ENCODE data around the gene XRCC1.
"Not testable (repeated sequence)": the region's sequence is repeated elsewhere in the genome, so short reads cannot be mapped to it uniquely, and the experiment has no call there.

The XRCC1 gene

DNA sequence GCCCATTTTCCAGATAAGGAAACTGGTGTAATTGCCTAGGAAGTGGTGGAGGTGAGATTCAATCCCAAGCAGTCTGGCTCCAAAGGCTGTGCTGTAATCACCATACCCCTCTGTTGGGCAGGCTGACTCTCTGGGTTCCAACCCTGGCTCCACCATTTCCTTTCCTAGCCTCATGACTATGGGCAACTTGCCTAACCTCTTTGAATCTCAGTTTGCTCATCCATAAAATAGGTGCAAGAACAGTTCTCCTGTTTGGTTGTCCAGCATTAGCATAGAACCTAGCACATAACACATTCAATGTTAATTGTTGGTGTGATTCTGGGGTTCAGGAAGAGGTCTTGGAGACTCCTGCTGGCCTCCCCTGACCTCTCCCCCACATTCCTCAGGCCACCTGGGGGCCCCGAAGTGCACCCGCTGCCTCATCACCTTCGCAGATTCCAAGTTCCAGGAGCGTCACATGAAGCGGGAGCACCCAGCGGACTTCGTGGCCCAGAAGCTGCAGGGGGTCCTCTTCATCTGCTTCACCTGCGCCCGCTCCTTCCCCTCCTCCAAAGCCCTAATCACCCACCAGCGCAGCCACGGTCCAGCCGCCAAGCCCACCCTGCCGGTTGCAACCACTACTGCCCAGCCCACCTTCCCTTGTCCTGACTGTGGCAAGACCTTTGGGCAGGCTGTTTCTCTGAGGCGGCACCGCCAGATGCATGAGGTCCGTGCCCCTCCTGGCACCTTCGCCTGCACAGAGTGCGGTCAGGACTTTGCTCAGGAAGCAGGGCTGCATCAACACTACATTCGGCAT is 23.3 kb upstream of the XRCC1 start:
- DNase-seq, result no peak

DNA sequence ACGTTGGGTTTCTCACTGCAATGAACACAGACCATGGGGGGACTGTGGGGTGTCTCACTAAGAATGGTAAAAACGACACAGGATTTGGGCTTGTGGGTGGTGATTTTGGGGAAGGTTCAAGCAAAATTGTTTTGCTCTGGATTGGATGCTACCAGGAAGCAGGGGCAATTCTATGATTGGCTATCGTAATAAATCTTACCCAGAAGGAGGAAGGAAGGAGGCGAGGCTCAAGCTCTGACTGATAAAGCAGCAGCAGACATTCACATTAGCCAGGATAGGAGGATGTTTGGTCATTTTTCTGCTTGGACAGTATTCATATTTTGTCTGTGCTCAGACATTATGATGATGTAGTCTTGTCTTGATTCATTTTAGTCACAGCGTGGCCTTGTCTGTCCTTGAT is 22.5 kb upstream of the XRCC1 start:
- DNase-seq, result no peak

DNA sequence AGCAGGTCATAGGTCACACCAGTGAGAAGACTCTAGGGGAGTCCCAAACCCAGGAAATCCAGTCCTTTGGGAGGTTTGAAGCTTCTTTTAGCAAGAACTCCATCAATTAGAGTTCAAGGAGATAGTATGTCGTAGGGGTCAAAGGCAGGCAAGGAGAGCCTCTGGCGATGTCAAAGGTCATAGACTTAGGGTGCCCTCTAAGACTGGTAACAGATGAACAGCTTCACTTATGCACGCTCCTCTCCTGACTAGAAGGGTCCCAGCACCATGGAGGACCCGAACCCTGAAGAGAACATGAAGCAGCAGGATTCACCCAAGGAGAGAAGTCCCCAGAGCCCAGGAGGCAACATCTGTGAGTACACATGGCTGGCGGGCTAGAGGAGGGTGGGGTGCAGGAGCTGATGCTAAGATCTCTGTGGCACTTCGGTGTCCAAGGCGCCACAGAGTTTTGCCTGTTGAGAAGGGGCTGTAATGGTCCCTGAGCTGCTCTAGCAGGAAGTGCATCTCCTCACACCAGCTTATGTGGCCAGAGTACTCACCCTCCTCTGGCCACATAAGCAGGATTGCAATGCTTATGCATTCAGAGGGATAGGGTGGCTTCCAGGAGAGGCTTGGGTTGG is 21.6 kb upstream of the XRCC1 start:
- peak; percentile 39 for DNase-seq

DNA sequence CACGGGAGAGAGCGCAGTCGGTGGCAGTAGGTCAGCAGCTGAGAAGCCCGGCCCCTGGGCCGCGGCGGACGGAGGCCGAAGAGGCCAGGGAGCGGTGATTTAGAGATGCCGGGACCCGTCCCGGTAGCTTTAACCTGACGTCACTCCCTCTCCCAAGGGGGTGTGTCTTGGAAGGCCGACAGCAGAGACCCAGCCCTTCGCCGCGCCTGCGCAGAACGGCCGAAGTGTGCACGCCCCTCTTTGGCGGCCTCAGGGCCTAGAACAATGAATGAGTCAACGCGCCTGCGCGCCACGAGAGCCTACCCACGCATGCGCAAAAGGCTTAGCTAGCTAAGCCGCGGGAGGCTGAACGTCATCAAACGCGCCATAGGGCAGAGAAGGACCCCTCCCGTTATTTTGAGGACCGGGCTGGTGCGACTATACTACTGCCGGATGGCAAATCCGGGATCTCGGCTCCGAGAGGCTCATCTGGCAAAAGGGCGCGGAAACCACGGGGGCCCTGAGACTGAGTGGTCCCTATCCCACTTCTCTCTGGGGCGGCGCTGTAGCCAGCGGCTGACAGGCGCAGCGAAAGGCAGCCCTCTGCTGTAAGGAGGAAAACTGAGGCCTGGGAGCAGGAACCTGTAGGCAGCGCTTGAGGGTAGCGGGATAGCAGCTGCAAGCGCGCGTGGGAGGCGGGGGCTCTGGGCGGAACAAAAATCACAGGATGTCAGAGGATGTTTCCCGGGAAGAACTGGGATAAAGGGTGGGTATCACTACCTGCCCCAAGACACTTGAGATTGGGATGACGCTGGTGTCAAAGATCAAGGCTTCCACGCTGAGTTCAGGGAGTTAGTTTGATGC is 20.9 kb upstream of the XRCC1 start, which contains the start of the genes IRGQ and ZNF576:
TSS of gene IRGQ (minus strand) at position 136 of the 843 bp plus-strand sequence. CDS start 796 bp downstream, outside the sequence.
TSS of gene ZNF576 (plus strand) at position 597 of the 843 bp plus-strand sequence. CDS start 514 bp downstream, outside the sequence.
- DNase-seq, result peak; percentile 98

DNA sequence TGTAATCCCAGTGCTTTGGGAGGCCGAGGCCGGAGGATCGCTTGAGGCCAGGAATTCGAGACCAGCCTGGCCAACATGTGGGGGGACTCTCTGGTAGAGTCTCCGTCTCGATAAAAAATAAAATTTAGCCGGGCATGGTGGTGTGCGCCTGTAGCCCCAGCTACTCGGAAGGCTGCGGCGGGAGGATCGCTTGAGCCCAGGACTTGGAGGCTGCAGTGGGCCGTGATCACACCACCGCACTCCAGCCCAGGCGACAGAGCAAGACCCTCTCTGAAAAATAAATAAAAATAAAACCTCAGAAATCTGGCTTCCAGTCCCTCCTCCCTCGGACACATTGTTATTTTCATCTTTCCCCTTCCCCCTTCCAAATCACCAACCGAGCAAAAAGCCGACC is 20.3 kb upstream of the XRCC1 start:
- DNase-seq, result no peak

DNA sequence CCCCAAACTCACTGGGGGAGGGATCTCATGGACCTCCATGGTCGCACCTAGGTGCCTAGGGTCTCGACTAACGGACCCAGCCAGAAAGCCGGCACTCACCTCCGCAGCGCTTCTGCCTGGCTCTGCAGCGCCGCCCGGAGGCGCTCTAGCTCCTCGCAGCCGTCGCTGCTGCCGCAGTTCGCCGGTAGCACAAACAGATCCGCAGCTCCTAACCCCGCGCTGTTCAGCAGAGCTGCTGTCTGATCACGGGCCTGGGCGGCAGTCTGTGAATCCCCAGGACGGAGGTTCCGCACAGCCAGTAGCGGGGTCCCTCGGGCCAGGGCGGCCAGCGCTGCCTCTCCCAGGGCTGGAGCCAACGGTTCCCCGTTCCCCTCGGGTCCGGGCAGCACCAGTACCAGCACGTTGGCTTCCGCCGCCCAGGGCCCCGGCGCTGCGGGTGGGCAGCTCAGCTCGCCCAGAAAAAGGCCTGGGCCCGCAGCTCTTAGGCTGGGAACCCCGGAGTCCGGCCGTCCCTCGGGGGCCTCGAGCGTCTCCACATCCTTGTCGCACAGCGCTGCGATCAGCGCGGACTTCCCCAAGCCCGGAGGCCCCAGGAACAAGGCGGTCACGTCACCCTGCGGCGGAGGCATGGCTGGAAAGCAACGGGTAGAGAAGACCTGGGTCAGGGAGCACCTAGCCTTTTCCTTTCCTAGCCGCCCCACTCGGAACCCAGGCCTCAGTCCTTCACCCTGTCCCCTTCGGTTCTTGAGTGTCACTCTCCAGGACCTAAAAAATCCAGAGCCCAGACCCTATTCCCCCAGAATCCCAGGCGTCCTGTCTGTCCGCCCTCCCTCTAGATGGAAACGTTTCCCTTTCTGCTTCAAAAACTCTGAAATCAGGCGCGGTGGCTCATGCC is 19.6 kb upstream of the XRCC1 start:
- peak; percentile 6 for DNase-seq

DNA sequence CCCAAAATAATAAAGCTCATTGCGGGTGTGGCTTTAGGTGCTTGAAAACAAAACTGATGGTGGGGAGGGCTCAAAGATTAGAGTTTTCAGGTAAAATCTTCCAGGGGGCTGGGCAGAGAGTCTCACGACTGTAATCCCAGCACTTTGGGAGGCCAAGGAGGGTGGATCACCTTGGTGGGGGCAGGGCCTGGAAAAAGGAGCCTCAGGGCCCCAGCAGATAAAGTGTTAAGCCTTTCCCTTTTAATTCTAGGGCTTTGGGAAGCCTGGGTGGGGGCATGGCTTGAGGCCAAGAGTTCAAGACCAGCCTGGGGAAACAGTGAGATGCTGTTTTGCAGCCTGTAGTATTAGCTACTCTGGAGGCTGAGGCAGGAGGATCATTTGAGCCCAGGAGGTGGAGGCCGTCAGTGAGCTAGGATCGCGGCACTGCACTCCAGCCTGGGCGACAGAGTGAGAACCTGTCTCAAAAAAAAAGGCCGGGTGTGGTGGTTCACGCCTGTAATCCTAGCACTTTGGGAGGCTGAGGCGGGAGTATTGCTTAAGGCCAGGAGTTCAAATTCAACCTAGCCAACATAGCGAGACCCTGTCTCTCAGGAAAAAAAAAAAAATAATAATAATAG is 18.9 kb upstream of the XRCC1 start:
- no peak for DNase-seq

DNA sequence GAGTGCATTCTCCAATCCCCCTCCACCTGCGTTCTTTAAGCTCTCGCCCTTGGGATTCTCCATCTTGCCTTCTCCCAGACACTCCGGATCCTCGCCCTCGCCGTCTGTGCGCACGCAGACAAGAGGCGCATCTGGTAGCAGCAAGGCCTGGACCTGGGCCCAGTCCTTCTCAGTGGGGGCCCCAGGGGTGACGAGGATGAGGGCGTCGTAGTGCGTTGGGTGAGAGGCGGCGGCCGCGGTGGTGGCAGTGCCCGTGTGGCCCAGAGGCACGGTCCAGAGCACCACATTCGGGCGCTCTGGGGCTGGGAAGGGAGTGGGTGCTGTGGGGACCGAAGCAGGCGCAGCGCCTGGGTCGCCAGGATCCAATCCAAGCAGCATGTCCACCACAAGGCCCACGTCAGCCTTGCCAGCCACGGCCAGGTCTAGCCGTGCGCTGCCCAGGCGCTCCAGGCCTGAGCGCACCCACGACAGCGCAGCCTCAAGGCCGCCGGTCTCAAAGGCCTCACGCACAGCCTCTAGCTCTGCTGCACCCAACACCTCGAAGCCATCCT is 17.5 kb upstream of the XRCC1 start:
- DNase-seq, result no peak

DNA sequence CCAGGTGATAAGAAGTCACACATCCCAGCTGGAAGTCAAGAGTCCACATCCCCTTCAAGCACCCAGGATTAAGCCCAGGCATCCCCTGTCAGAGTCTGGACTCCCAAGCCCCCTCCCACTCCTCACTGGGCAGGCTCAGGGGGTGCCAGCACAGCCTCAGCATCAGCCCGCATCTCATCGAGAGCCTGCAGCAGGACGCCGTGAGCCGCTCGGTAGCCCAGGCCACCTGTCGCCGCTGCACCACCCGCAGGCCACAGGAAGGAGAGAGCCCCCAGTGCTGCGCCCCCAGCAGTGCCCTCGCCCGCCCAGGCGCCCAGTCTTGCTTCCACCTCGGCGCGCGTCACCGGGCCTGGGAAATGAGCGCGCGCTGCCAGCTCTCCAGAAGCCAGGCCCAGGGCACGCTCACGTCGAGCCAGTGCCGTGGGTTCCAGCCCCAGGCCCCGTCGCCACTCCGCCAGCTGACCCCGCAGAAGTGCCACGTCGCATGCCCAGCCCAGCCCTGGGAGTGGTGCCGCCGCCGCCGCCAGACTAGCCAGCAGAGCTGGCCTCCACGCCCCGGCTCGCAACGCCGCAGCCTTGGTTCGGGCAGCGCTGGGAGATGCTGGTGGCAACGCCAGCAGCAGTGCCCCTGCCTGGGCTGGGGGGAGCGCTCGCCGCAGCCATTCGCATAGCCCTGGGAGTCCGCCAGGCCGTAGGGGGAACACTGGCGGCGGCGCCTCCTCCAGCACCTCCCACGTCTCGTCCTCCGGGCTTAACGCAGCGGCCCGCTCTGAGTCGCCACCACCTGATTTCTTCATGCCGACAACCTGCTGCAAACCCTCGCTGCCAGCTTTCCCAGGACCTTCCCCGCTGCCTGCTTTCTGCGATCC is 16.8 kb upstream of the XRCC1 start:
- no peak for DNase-seq

DNA sequence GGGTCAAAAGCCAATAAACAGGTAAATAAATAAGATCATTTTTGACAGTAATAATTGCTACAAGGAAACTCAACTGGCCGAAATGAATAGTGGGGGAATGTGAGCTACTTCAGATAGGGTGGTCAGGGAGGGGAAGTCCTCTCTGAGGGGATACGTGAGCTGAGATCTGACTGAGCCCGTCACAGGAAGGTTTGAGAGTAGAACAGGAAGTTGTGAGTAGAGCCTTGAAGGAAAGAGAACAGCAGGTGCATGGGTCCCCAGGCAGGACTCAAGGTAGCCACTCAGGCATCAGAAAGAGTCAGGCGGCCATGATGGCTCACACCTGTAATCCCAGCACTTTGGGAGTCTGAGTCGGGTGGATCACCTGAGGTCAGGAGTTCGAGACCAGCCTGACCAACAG is 14.4 kb upstream of the XRCC1 start:
- DNase-seq, result no peak

DNA sequence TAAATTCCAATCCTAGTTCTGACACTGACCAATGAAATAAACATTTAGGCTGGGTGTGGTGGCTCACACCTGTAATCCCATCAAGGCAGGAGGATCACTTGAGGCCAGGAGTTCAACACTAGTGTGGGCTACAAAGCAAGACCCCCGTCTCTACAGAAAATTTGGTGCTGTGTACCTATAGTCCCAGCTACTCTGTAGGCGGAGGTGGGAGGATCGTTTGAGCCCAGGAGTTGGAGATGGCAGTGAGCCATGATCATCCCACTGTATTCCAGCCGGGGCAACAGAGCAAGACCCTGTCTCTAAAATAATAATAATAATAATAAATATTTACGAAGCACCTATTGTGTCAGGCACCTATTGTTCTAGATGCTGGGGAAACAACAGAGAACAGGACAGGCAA is 13.9 kb upstream of the XRCC1 start:
- DNase-seq, result no peak

DNA sequence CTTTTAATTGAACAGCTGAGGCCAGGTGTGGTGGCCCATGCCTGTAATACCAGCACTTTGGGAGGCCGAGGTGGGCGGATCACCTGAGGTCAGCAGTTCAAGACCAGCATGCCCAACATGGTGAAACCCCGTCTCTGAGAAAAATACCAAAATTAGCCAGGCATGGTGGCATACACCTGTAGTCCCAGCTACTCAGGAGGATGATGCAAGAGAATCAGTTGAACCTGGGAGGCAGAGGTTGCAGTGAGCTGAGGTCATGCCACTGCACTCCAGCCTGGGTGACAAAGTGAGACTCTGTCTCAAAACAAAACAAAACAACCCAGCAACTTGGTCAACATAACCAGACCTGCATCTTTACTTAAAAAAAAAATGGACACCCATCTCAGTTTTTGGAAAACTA is 11.7 kb upstream of the XRCC1 start:
- DNase-seq, result not testable (repeated sequence)

DNA sequence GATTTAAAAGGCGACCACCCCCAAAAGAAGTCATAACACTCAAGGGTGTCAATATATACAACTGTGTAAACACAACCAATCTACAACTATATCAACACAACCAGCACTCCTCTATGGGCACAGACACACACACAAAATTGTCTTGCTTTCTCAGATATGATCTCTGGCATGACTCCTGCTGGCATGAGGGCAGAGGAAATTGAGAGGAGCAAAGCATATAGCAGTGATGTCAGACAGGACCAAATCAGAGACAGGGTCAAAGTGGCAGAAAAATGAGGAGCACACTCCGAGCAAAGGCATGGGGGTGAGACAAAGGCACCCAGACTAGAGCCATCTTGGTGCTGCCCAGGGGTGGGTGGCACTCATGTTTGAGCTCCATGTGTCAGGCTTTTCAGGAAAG is 11.0 kb upstream of the XRCC1 start:
- no peak for DNase-seq

DNA sequence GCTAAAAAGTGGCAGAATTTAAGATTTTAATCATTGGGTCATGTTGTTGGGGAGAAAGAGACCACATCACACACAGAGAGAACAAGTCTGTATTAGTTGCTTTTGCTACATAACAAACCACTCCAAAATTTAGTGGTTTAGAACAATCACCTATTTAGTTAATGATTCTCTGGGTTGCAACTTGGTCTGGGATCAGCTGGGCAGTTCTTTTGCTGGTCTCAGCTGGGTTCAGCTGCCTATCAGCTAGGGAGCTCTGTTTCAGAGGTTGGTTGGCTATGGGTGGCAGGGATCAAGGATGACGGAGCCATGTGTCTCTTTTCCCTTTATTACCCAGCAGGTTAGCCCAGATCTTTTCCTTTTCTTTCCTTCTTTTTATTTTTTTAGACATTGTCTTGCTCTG is 9.2 kb upstream of the XRCC1 start:
- DNase-seq, result no peak

DNA sequence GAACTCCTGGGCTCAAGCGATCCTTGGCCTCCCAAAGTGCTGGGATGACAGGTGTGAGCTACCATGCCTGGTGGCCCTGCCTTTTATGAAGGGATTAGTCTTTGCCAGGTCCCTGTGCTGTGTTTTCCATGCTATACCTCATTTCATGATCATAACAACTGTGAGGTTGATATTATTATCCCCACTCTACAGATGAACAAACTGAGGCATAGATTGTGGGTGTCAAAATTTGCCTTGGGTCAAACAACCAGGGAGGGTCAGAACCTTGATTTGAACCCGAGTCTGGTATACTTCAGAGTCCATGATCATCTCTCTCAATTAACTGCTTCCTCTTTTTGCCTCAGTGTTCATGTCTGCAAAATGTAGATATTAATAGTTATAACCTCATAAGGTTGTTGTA is 7.2 kb upstream of the XRCC1 start:
- no peak for DNase-seq

DNA sequence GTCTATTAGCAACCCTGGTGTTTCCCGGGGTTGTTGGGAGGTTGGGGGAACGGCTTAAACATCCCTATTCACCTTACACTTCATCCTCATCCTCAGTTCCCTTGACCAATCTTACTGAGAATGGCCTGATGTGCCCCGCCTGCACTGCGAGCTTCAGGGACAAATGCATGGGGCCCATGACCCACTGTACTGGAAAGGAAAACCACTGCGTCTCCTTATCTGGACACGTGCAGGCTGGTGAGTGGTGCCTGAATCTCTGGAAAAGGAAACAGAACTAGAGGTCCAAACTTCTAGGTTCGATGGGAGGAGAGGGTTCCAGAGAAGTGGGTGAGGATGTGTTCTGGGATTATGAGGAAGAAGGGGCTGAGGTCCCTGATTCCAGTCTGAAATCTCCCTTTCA is 6.1 kb upstream of the XRCC1 start:
- DNase-seq, result no peak

DNA sequence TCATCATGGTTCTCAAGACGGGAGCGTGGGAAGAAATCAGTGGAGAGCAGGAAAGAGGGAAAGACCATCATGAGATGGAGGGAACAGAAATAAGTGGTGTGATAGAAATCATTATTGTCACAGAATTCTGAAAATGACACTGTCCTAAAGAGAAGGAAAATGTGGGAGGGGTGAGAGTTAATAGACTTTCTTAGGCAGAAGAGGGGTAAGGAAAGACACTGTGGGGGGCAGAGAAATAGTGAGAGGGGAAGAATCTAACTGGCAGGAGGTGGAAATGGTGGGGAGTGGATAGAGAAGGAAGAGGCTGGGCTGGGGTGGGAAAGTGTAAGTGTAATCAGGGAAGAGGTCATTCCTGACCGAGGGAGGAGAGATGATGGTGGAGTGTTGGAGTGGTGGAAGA is 3.5 kb upstream of the XRCC1 start:
- no peak for DNase-seq

DNA sequence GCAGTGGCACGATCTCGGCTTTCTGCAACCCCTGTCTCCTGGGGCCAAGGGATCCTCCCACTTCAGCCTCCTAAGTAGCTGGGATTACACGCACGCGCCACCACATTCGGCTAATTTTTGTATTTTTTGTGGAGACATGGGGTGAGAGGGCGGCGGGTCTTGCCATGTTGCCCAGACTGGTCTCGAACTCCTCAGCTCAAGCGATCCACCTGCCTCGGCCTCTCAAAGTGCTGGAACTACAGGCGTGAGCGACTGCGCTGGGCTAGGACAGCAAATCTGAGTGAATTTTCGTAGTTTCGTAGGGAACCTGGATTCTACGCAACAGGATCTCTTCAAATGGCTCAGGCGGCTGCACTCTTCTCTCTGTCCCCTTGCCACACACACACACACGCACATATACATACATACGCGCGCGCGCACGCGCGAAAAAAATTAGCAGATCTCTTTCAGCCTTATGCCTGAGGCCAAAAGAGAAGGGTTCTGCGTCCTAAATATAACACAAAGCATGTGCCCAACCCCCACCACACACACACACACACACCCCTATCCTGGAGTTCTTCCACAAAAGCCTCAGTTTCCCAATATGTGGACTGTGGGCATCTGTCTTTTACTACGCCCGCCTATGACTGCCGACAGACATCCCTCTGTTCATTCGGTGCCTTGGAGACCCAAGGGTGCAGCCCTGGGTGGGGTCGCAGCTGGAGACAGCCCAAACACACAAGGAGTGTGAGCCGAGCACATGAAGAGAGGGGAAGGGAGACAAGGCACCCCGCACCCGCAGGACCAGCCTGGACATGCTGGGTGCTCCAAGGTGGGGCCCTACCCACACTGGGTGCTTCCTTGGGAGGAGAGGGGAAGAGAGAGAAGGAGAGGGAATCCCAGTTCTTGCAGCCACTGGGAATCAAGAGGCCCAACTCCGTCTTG is 890 bp upstream of the XRCC1 start:
- DNase-seq, result no peak

DNA sequence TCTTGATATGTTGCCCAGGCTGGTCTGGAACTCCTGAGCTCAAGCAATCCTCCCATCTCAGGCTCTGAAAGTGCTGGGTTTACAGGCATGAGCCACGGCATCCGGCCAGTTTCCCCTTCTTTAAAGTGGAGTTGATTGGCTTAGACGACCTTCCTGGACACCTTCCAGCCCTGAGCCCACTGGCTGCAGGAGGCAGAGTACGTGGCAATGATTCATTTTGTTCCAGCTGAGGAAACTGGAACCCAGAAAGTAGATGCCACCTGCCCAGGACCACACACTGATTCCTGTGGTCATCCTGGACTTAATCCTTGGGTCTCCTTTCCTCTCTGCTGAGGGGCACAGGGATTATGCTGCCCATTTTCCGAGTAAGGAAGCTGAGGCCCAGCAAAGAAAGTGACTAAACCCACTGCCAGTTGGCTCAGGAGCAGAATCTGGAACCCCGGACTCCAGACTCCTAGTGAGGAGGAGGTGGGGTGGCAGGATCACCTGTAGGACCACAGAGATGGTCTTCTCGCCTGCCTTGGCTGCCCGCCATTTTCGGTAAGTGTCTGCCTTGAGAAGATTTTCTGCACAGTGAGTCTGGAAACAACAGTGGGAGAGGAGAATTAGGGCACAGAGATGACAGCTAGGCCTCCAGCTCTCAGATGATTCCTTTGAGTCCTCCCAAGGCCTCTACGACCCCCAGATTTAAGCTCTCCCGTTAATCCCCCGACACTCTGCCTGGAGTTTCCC is 737 bp downstream of the XRCC1 start:
- no peak for DNase-seq
